Measurements from ENCODE around the gene INPP5K.

Gene INPP5K

GRCh38 chr17:1470755-1471462 is 45.5 kb downstream of the INPP5K start:
- H3K4me3 ChIP-seq (replicated peaks; ENCODE audit: low read depth, low read length) = no peak overlapping the region
- DNase-seq (ENCODE audit: low read depth) = no peak
- TF ChIP-seq, protein P1, sequence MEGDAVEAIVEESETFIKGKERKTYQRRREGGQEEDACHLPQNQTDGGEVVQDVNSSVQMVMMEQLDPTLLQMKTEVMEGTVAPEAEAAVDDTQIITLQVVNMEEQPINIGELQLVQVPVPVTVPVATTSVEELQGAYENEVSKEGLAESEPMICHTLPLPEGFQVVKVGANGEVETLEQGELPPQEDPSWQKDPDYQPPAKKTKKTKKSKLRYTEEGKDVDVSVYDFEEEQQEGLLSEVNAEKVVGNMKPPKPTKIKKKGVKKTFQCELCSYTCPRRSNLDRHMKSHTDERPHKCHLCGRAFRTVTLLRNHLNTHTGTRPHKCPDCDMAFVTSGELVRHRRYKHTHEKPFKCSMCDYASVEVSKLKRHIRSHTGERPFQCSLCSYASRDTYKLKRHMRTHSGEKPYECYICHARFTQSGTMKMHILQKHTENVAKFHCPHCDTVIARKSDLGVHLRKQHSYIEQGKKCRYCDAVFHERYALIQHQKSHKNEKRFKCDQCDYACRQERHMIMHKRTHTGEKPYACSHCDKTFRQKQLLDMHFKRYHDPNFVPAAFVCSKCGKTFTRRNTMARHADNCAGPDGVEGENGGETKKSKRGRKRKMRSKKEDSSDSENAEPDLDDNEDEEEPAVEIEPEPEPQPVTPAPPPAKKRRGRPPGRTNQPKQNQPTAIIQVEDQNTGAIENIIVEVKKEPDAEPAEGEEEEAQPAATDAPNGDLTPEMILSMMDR (IDR thresholded peaks at IDR 0.05; ENCODE audit: low read length, missing control alignments) = no peak

DNA sequence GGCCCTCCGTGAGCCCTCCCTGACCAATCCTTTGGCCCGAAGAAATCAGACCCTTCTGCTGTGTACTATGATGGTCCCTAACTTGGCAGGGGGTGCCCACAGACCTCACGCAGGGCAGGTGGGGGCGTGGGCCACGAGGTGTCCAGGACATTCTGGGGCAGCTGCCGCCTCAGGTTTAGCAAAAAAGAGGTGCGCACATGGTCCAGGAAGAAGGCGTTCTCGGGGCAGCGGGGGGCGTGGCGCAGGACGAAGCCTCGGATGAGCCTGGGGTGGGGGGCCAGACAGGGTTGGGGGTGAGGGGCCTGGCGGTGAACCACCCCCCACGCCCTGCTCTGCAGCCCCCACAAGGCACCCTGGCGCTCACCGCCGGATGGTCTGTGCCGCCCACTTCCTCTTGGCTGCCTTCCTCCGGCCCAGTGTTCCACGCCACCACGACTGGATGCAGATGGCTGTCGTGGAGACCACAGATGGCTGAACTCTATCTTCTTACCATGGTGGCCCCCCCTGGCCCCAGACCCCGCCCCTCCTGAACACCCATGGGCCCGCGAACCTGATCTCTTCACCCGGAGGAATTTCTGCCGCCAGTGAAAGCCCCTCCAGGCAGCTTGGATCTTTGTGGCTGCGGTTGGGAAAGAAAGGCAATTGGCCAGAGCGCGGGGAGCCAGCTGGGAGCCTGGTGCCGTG is 46.2 kb downstream of the INPP5K start:
- H3K4me3 ChIP-seq (replicated peaks; ENCODE audit: low read depth, low read length) = no peak overlapping the region
- DNase-seq (ENCODE audit: low read depth) = no peak
- TF ChIP-seq, protein P1 (IDR thresholded peaks at IDR 0.05; ENCODE audit: low read length, missing control alignments) = no peak

DNA sequence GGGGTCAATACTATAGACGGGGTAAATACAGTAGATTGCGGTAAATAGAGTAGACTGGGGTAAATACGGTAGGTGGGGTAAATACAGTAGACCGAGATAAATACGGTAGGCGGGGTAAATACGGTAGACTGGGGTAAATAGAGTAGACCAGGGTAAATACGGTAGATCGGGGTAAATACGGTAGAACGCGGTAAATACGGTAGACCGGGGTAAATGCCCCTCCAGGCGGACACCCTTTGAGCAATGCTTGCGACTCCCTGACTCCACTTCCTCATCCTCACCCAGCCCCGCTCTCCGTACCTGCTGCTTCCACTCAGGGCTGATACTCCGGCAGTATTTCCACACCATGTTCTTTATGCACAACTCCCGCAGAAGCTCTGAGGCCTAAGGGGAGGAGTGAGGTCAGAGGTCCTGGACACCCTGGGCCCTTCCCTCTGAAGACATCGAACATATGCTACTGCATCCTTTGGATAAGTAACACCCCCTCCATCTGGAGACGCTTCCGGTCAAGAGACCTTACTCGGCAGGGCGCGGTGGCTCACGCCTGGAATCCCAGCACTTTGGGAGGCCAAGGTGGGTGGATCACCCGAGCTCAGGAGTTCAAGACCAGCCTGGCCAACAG is 47.1 kb downstream of the INPP5K start:
- DNase-seq (ENCODE audit: low read depth) = no peak
- TF ChIP-seq, protein P1 (IDR thresholded peaks at IDR 0.05; ENCODE audit: low read length, missing control alignments) = no peak
- H3K4me3 ChIP-seq (replicated peaks; ENCODE audit: low read depth, low read length) = no peak overlapping the region

GRCh38 chr17:1467898-1468492 is 48.4 kb downstream of the INPP5K start:
- no peak overlapping the region for H3K4me3 ChIP-seq (replicated peaks; ENCODE audit: low read depth, low read length)
- DNase-seq (ENCODE audit: low read depth) = no peak

DNA sequence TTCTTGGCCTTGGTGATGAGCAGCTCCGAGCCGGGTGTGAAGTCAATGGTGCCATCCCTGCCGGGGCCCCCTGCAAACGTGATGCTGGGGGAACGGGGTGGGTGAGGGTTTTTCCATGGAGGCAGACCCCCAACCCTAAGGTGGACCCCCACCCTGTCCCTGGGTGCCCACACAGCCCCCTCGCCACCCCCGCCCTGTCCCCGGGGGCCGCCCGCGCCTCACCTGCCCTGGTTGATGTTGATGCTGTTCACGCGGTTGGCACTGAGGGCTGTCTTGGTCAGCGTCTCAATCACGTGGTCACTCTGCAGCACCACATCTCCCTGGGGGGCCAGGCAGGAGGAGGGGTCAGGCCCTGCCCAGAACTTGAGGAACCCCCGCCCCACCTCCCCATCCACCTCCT is 49.2 kb downstream of the INPP5K start:
- H3K4me3 ChIP-seq (replicated peaks; ENCODE audit: low read depth, low read length) = no peak overlapping the region
- no peak for DNase-seq (ENCODE audit: low read depth)
- TF ChIP-seq, protein P1 (IDR thresholded peaks at IDR 0.05; ENCODE audit: low read length, missing control alignments) = no peak

More at GRCh38 chr17:1467898-1468492, 48.4 kb downstream of the INPP5K start:
- TF ChIP-seq, protein P1 (IDR thresholded peaks at IDR 0.05; ENCODE audit: low read length, missing control alignments) = no peak

DNA sequence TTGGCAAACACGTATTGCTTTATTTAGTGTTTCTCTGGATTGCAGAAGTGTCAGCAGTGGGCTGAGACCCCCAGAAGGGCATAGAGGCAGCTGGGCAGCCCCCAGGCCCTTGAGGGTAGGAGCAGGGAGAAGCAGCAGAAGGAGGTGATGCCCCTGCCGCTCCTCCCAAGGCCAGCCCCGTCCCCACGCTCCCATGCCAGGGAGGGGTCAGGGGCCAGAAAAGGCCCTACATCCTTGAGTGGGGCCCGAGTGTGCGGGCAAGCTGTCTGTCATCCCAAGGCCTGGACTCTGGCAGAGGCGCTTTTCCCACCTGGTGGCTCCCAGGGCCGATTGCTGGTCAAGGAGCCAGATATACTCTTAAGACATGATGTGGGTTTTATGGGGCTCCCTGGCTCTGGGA is 52.2 kb downstream of the INPP5K start:
- TF ChIP-seq, protein P1 (IDR thresholded peaks at IDR 0.05; ENCODE audit: low read length, missing control alignments) = no peak

More for the DNA sequence above, 52.2 kb downstream of the INPP5K start:
- no peak for DNase-seq (ENCODE audit: low read depth)
- no peak overlapping the region for H3K4me3 ChIP-seq (replicated peaks; ENCODE audit: low read depth, low read length)
